Stimulated activated CD4-positive, alpha-beta T cell treated with anti-CD3 and anti-CD28 coated beads, Interleukin-2, amount 100 ng/mL, for 4 hours (primary cell): ENCODE results near the gene CTIF.

Source experiments
- DNase-seq: peaks from one replicate; pipeline ENCODE4 v3.0.0-alpha.2; 2020; ENCODE audit warnings: low read depth

CTIF gene

DNA sequence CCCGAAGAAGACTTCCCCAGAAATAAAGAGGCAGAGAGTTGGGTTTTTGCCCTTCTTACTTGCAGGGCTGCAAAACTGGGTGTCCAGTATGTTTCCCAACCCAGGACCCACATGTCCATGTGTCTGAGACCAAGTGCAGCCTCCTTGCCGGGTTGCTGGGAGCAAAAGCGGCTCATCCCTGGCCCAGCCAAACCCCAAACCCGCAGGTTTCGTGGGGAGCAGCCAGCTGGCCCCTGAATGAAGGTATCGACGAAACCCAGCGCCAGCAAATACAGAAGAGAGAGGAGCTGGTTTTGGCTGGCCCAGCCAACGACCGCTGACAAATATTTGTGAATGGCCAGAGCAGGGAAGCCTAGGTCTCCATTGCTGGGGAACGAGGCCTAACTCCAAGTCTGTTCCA, 214.9 kb downstream of the CTIF start:
- no peak for DNase-seq

DNA sequence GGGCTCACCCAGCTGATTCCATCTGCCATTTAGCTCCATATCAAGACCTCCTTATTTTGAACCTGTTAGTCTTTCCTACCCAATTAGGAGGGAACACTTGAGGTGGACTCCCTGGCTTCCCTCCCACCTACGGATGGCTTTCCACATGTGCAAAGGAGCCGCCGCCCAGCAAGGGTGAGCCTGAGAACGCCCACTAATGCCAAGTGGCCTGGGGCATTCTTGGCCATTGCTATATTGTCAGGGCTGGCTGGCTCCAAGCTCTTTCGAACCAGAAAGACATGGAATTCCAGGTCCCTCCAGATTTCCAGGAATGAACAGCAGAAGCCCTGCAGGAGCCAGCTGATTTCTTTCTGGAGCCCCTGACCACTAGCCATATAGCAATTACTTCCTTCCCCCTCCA, 215.7 kb downstream of the CTIF start:
- no peak for DNase-seq

DNA sequence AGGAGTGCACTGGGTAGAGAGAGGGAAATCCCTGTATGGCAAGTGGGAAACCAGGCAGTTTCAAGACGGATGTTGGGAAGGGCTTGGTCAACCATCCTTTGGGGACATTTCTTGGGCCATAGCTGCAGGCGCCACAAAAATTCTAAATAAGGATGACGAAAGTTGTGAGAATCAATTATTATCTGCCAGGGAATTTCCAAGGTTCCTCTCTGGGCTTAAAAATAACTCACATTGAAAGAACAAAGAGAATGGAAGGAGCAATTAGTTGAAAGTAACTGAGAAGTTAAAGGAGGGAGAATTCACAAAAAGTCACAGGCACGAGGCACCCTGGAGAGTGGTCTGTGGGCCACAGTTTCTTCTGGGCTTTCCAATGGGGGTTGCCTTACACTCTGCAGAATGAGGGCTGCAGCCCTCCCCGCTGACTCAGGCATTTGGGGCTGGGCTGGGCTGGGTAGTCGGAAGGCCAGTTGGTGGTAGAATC, 216.2 kb downstream of the CTIF start:
- DNase-seq: no peak

DNA sequence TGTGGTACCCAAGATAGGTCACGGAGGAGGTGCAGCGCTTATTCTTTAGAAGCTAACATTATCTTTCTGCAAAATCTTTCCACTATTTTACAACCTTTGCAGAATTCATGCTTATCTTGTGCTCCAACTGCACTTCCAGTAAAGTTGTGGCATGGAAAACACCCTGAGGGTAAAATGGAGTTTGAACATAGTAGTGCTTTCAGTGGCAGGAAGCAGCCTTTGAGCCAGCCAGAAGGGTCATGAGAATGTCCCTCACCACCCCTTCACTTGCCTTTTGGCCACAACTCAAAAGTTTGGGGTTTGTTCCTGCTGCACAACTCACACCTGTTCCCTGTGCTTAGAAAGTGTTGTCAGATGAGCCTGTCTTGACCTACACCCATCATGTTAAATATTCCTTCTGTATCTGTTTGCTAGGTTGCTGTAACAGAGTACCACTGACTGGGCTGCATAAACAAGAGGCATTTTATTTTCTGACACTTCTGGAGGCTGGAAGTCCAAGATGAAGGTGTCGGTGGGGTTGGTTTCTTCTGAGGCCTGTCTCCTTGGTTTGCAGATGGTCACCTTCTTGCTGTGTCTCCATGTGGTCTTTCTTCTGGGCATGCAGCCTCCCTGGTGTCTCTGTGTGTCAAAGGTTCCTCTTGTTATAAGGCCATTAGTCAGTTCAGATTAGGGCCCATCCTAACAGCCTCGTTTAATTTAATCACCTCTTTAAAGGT, 217.8 kb downstream of the CTIF start:
- no peak for DNase-seq

DNA sequence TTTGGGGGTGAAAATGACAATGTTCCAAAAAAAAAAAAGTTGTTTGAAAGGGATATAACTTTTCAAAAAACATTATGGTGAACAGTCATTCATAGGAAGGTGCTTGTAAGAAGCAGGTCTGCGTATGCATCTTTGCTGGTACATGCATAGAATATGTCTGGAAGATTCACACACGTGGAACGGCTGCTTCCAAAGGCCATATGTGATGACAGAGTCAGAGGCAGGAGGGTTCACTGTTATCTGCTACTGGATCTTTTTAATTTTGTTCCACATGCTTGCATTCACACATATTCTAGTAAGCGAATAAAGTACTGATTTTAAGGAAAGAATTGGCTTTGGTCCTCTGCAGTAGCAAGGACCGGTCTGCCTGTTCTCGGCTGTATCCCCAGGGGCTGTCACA, 218.5 kb downstream of the CTIF start:
- DNase-seq: no peak

DNA sequence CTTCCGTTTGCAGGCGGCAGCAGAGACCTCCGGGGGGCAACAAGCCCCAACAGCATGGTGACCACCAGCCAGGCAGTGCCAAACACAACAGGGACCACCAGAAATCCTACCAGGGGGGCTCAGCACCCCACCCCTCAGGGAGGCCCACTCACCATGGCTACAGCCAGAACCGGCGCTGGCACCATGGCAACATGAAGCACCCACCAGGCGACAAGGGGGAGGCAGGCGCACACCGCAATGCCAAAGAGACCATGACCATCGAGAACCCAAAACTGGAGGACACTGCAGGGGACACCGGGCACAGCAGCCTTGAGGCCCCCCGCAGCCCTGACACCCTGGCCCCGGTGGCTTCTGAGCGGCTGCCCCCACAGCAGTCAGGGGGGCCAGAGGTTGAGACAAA, 219.1 kb downstream of the CTIF start:
- DNase-seq: no peak

DNA sequence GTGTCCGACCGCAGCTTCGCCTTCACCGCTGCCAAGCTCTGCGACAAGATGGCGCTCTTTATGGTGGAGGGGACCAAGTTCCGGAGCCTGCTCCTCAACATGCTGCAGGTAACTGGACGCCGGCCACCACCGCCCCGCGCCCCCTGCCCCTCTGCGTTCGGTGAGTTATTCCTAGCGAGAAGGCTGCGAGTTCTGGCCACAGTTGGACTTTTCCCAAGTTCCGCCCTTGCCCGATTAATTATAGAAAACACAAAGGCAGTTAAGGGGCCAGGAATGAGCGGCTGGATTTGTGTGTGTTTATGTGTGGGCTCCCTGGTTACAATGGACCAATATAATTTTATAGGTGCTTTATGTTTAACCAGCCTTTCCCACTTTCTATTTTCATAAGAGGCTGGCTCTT, 222.8 kb downstream of the CTIF start:
- no peak for DNase-seq

DNA sequence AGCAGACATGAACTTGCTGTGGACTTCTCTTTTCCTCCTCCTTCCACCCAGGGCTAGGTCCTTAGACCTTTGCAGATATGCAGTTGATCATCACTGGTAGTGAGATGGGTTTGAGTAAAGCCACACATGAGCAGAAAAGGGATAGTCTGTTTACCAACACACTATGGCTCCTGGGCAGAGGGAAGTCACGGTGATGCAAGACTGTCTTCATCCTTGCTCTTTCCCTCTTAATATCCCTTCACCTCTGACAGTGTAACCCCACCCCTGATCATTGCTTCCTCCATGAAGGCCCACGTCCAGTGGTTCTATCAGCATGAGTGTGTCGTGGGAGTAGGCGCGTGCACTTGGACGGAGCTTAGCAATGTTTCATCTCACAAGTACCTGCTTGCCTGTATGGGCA, 223.2 kb downstream of the CTIF start:
- no peak for DNase-seq

DNA sequence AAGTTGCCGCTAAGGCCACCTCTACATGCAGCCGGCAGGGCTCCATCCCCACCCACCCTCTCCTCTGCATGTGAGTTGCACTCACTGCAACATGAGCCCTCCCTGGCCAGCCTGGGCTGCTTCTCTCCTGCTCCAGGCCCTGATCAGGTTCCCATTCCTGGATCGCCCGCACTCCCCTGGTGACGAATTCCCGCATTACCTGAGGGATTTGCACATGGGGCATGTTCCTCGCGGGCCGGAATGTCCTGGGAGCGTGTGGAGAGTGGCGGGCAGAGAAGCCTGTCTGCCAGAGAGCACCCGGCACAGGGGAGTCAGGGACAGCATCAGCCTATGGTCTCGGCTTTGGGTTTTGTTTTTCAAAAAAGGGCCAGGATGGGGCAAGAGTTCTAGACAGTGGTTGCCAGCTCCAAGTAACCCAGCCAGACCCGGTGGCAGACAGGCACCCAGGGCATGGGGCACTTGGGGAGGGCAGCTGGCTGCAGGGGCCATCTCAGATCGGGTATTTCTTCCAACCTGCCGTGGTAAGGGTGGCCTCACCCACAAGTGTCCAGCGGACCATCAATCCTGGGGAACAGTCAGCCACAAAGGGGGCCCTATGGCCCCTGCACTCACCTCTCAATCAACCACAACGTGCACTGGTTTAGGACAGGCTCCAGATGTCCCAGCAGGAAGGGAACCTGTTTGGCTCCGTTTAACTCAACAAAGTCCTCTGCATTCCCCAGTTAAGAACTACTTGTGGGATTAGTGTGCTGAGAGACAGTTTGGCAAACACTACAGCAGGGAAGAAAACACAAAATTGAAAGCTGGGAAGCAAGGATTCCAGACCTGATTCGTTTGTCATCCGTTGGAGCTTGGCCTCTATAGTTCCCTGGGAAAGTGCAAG, 224.2 kb downstream of the CTIF start:
- DNase-seq: no peak

DNA sequence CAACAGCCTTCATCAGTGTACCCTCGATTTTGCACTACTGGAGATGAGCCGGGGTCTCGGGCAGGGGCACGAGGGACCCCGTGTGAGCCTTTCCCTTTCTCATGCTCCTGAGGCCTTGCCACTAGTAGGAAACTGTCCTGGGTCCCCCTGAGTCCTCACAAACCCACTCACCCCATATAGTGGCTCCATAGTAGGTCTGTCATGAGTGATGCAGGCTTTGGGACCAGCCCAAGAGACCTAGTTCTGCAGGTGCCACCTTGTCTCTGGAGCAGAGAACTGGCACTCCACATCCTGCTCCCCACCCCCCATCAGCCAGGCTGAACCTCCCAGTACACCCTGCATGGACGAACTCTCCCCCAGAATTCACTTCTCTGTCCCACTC, 224.9 kb downstream of the CTIF start:
- DNase-seq: no peak

DNA sequence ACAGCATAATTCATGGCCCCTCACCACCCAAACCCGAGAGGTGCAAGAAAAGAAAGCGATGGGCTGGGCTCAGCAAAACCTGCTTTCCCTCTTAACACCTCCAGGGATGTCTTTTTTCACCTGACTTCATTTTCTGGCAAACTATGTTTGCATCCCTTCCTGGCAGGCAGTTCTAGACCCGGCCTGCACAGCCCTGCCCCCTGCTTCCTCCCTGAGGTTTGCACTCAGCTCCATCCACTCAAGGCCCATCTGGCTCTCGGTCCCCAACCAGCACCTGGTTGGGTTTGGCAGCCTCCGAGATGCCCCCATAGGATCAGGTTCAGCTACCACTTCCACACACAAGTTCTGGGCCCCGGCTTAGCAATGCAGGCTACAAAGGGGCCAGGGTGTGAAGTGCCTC, 226.2 kb downstream of the CTIF start:
- DNase-seq: no peak

DNA sequence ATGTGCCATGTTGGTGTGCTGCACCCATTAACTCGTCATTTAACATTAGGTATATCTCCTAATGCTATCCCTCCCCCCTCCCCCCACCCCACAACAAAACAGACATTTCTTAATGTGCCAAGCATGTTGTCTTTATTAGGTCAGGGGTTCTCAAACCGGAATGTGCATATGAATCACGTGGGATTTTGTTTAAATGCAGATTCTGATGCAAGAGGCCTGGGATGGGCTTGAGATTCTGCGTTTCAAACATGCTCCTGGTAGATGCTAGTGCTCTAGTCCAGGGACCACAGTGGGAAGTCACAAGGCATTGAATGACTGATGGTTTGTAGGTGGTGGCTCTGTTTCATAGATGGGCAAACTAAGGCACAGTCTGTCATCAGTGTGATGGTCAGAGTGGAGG, 227.2 kb downstream of the CTIF start:
- no peak for DNase-seq

DNA sequence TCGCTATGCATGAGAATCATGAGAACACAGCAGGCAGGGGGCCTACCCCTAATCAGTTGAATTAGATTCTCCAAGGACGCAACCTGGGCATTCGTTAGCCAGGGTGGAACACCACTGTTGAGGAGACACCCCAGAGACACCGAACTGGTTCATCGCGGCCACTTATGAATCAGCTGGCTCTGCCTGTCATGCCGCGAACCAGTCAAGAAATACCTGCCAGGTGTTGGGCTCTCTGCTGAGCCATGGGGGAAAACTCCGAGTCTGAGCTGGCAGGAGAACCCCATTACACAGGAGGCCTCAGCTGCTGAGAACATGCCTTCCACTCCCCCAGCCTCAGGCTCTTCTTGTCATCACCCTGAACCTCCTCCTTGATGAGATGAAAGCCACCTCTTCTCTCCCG, 227.7 kb downstream of the CTIF start:
- no peak for DNase-seq

DNA sequence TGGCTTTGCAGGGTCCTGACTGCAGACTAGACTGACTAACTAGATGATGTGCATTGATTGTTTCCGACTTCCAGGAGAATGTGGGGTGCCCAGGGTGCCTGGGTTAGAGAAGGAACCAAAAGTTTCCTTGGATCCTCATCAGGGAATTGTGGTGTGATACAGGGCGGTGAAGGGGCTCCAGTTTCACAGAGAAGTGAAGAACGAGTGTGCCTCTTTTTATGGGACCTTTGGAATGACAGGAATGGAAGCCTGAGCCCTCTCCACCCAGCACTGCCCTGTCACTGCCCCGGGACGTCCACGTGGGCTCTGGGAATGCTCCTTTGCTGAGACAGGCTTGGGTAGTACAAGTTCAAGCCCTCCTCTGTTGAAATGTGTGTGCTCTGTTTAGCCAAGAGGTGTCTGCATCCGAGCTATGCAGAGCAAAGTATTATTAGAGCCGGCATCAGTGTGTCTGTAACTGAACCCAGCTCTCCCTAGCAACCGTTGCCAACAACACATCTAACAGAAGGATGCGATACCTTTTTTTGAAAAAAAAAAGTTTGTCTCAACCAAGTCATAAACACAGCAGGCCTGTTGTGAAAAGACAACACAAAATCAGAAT, 228.4 kb downstream of the CTIF start:
- no peak for DNase-seq

DNA sequence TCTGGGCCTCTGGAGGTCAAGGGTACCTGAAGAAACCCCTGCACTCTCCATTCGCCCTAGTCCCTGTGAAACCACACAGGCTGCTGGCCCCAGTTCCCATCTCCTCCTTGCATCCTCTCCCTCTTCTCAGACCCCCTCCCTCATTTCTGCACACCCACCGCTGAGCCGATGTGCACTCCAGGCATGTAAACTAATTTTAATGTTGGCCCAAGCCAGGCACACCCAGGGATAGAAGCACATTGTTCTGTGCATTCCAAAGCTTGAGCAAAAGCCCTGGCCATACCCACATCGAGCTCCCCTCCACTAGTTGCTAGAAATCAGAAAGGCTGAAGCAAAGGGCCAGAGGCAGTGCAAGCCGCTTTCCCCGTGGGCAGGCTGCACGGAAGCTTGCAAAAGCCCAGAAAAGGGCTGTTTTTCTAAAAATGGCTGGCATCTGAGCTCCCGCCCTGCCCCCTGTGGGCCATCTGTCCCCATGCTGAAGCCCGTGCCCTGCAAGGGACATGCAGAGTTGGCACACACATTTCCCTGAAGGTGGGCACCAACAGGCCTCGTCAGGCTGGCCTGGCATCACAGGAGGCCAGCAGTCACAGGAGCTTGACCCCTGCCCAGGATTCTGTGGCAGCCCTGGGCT, 230.3 kb downstream of the CTIF start:
- DNase-seq: no peak

DNA sequence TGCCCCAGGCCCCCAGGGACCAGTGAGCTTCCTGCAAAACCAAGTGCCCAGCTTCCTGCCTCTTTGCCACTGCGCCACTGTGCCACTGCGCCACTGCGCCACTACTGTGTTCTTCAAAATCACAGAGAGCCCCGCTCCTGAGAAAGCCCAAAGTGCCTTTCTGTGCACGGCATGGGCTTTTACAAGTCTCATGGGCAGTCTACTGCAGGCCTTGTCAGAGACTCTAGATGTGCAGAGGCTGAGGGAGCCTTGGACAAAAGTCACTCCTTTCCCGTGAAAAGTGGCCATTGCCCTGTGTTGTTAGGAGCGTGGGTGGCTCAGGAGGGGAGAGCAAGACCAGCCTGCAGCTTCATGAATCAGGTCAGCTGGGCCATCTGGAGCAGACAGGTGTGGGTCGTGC, 231.4 kb downstream of the CTIF start:
- no peak for DNase-seq

DNA sequence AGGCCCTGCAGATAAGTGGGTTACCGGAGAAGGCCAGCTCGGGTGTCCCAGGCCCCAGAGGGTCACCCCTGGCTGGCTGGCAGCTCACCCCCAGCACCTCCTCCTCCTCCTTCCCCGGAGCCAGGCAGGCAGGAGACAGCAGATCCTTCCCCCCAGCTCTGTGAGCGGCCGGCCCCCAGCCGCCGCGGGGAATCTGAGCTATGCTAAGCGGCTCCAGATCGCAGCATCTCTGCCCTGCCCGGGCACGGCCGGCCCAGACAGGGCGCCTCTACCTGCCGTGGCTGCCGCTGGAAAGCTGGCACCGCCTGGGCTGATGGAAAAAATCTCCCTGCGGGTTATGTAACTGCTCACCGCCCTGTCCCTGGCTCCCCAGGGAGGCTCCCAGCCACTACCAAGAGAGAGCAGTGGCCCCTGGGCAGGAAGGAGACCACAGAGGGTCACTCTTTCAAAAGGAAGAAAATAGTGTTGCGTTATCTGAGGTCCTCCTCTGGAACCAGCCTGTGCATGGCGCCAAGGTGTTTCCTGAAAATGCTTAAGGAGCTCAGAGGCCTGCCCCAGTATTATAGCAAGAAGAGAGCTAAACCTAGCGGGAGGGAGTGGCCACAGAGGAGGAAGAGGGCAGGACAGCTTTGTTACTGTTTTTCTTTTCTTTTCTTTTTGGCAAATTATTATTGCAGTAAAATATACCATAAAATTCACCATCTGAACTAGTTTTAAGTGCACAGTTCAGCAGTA, 233.0 kb downstream of the CTIF start:
- DNase-seq: no peak

DNA sequence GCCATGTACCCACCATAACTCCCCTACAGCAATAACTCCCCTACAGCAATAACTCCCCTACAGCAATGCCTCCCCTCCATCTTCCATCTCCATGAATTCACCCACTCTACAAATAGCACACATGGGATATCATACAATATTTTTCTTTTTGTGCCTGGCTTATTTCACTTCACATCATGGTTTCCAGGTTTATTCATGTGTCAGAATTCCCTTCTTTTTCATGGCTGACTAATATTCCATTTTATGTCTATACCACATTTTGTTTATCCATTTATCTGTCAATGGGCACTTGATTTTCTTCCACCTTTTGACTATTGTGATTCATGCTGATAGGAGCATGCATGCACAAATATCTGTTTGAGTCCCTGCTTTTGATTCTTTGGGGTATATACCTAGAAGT, 233.6 kb downstream of the CTIF start:
- no peak for DNase-seq

DNA sequence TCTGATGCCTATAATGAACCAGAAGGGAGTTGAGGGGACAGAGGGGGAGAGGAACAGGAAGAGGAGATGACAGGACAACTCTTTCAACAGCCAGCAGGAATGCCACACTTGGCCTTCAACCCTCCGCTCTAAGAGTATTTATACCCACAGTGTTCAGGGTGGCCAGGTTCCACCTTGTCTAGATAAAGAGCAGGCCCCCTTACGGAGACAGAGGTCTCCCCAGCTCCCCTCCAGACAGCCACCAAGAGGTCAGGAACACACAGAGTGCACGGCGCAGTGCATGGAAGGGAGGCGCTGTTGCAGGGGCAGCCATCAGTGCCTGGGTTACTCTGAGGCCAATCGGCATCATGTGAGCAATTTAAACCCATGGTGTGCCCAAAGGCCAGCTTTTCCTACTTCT, 235.0 kb downstream of the CTIF start:
- DNase-seq: no peak

DNA sequence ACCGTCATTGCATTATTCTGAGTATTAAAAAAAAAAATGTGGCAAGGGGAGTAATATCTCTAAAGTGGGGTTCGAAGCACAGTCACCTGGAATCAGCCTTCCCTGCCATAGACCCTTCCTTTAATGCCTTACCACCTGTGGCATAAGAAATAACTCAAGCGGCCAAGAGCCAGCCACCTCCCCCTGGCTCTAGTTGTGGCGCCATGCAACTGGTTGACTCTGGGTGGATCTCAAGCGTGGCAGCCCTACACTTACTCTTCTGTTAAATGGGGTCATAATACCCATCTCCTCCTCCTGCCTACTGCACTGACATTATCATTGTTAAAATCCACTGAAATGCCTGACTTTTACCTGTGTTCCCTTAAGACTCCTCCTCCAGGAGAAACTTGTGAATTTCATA, 236.1 kb downstream of the CTIF start:
- DNase-seq: no peak

DNA sequence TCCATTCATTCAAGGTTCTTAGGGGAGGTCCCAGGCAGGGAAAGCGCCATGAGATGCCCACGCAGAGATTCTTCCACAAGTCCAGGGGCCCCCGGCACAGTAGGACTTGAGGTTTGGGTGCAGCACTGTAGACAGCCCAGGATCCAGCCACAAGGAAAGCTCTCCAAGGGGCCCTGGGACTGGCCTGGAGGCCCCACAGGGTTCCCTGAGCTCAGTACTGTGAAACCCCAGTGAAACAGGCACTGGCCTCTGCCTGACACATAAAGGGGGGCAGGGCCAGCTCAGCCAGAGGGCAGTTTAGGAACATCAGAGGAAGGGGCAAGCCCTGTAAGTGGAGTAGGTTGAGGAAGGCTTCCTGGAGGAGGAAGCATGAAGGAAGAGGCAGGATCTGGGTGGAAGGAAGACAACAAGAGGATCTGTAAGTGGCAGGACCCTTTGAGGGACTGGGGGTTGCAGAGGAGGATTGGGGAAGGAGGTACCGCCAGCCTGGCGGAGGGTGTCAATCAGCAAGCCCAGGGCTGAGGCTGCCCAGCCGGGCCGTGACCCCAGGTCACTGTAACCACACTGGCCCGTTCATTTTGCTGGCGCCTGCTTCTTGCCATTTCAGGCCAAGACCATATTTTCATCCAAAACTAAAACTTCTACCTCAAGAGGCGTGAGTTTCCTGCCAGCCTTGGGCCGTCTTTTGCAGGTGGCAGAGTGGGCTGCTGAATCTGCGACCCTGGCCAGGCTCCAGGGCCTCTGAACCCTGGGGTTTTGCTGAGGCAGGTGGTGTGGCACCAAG, 236.7 kb downstream of the CTIF start:
- DNase-seq: no peak
